ENCODE data around the gene ACER3. TPM values are rescaled to one million over a fixed set of nuclear protein-coding genes. Genes with fewer than 3 reads are reported as not detected.

ACER3 gene
- total and polyA plus RNA-seq, 4 donors = 1.9 to 5.9 (median 4.2) TPM

DNA sequence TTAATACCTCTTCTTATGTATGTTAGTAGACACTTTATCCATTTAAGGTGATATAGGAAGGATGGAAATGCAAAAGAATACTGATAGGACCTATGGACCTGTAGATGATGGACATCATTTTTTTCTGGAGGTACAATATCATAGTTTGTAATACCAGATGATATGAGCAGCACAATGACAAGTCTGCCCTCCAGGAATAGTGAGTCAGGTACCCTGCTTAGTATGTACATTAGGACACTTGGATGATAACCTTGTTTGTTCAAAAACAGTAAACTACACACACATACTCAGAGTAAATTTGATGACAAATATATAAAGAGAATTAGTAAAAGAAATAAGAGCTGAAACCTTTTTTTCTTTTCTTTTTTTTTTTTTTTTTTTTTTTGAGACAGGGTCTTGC, 114.8 kb downstream of the ACER3 start:
- no peak overlapping the region for H3K4me3 ChIP-seq (ENCODE audit: low read depth in 1 of 3, low read length in 3 of 3)
- H3K4me1 ChIP-seq (ENCODE audit: control insufficient read depth in 4 of 4, insufficient read depth in 4 of 4, low read length in 3 of 4) = no peaks in the 10 kb centered on the region
- DNase-seq (ENCODE audit: low spot score) = no peak
- H3K27ac ChIP-seq (ENCODE audit: low read depth in 1 of 2, low read length in 2 of 2) = no peak overlapping the region
- H3K9me3 ChIP-seq (ENCODE audit: control insufficient read depth in 4 of 4, low read length in 3 of 4) = no peaks in the 10 kb centered on the region
- no peak overlapping the region for H3K9ac ChIP-seq (ENCODE audit: low read depth in 1 of 2, low read length in 2 of 2)
- H3K36me3 ChIP-seq (ENCODE audit: control insufficient read depth in 4 of 4, insufficient read depth in 3 of 4, low read depth in 1 of 4, low read length in 3 of 4) = peaks cover 0 to 2% (median 0%) of the 10 kb centered on the region in 4 donors
- H3K27me3 ChIP-seq (ENCODE audit: control insufficient read depth in 4 of 4, insufficient read depth in 4 of 4, low read length in 3 of 4) = no peaks in the 10 kb centered on the region
- TF ChIP-seq FOXA1 (IDR thresholded peaks at IDR 0.05) (no peak), HNF4G (IDR thresholded peaks at IDR 0.05) (no peak), HNF4A (conservative IDR thresholded peaks at IDR 0.05) (no peak), NR2F2 (IDR thresholded peaks at IDR 0.05) (no peak), JUND (IDR thresholded peaks at IDR 0.05) (no peak), FOXA2 (IDR thresholded peaks at IDR 0.05) (no peak), RAD21 (IDR thresholded peaks at IDR 0.05) (no peak), EGR1 (IDR thresholded peaks at IDR 0.05; ENCODE audit: low read depth in 2 of 2) (no peak), GABPA (IDR thresholded peaks at IDR 0.05 in 1 of 2, conservative IDR thresholded peaks at IDR 0.05 in 1 of 2) (no peak)
- TF ChIP-seq, protein P1, sequence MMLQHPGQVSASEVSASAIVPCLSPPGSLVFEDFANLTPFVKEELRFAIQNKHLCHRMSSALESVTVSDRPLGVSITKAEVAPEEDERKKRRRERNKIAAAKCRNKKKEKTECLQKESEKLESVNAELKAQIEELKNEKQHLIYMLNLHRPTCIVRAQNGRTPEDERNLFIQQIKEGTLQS (IDR thresholded peaks at IDR 0.05) = no peak
- TF ChIP-seq, protein P2, sequence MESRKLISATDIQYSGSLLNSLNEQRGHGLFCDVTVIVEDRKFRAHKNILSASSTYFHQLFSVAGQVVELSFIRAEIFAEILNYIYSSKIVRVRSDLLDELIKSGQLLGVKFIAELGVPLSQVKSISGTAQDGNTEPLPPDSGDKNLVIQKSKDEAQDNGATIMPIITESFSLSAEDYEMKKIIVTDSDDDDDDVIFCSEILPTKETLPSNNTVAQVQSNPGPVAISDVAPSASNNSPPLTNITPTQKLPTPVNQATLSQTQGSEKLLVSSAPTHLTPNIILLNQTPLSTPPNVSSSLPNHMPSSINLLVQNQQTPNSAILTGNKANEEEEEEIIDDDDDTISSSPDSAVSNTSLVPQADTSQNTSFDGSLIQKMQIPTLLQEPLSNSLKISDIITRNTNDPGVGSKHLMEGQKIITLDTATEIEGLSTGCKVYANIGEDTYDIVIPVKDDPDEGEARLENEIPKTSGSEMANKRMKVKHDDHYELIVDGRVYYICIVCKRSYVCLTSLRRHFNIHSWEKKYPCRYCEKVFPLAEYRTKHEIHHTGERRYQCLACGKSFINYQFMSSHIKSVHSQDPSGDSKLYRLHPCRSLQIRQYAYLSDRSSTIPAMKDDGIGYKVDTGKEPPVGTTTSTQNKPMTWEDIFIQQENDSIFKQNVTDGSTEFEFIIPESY (IDR thresholded peaks at IDR 0.05) = no peak
- TF ChIP-seq, protein P3, sequence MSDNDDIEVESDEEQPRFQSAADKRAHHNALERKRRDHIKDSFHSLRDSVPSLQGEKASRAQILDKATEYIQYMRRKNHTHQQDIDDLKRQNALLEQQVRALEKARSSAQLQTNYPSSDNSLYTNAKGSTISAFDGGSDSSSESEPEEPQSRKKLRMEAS (IDR thresholded peaks at IDR 0.05) = no peak

DNA sequence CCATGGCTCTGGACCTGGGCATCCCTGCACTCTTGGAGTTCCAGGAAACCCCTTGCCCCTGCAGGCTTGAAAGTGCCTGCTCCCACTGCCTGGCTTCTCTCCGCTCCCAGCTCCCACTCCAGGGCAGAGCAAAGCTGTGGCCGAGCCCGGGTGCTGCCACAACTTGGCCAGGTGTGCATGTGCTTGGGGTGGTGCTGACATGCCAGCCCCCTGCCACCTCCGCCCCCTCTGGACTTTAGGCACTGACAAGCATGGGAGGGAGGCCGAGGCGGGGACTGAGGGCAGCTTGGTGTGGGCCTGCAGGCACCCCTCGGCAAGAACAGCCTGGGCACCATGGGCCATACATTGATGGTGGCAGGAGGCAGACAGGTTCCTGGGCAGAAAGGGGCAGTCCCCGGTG, 117.1 kb downstream of the ACER3 start:
- Histone ChIP-seq H3K36me3 (ENCODE audit: control insufficient read depth in 4 of 4, insufficient read depth in 3 of 4, low read depth in 1 of 4, low read length in 3 of 4) (no peaks in the 10 kb centered on the region), H3K27ac (ENCODE audit: low read depth in 1 of 2, low read length in 2 of 2) (no peak overlapping the region), H3K9ac (ENCODE audit: low read depth in 1 of 2, low read length in 2 of 2) (no peak overlapping the region), H3K4me1 (ENCODE audit: control insufficient read depth in 4 of 4, insufficient read depth in 4 of 4, low read length in 3 of 4) (no peaks in the 10 kb centered on the region), H3K9me3 (ENCODE audit: control insufficient read depth in 4 of 4, low read length in 3 of 4) (no peaks in the 10 kb centered on the region), H3K4me3 (ENCODE audit: low read depth in 1 of 3, low read length in 3 of 3) (no peak overlapping the region), H3K27me3 (ENCODE audit: control insufficient read depth in 4 of 4, insufficient read depth in 4 of 4, low read length in 3 of 4) (no peaks in the 10 kb centered on the region)
- 98% methylated on average over 8 of the region's 8 CpGs for WGBS
- DNase-seq (ENCODE audit: low spot score) = no peak
- TF ChIP-seq, protein P4, sequence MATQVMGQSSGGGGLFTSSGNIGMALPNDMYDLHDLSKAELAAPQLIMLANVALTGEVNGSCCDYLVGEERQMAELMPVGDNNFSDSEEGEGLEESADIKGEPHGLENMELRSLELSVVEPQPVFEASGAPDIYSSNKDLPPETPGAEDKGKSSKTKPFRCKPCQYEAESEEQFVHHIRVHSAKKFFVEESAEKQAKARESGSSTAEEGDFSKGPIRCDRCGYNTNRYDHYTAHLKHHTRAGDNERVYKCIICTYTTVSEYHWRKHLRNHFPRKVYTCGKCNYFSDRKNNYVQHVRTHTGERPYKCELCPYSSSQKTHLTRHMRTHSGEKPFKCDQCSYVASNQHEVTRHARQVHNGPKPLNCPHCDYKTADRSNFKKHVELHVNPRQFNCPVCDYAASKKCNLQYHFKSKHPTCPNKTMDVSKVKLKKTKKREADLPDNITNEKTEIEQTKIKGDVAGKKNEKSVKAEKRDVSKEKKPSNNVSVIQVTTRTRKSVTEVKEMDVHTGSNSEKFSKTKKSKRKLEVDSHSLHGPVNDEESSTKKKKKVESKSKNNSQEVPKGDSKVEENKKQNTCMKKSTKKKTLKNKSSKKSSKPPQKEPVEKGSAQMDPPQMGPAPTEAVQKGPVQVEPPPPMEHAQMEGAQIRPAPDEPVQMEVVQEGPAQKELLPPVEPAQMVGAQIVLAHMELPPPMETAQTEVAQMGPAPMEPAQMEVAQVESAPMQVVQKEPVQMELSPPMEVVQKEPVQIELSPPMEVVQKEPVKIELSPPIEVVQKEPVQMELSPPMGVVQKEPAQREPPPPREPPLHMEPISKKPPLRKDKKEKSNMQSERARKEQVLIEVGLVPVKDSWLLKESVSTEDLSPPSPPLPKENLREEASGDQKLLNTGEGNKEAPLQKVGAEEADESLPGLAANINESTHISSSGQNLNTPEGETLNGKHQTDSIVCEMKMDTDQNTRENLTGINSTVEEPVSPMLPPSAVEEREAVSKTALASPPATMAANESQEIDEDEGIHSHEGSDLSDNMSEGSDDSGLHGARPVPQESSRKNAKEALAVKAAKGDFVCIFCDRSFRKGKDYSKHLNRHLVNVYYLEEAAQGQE (IDR thresholded peaks at IDR 0.05) = no peak
- TF ChIP-seq, protein P2 (IDR thresholded peaks at IDR 0.05) = no peak
- TF ChIP-seq, protein P5, sequence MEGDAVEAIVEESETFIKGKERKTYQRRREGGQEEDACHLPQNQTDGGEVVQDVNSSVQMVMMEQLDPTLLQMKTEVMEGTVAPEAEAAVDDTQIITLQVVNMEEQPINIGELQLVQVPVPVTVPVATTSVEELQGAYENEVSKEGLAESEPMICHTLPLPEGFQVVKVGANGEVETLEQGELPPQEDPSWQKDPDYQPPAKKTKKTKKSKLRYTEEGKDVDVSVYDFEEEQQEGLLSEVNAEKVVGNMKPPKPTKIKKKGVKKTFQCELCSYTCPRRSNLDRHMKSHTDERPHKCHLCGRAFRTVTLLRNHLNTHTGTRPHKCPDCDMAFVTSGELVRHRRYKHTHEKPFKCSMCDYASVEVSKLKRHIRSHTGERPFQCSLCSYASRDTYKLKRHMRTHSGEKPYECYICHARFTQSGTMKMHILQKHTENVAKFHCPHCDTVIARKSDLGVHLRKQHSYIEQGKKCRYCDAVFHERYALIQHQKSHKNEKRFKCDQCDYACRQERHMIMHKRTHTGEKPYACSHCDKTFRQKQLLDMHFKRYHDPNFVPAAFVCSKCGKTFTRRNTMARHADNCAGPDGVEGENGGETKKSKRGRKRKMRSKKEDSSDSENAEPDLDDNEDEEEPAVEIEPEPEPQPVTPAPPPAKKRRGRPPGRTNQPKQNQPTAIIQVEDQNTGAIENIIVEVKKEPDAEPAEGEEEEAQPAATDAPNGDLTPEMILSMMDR (IDR thresholded peaks at IDR 0.05; ENCODE audit: low read depth, low read length, missing input control) = no peak
- TF ChIP-seq HNF4G (IDR thresholded peaks at IDR 0.05) = no peak
- TF ChIP-seq JUND (IDR thresholded peaks at IDR 0.05) = no peak
- TF ChIP-seq NR2F2 (IDR thresholded peaks at IDR 0.05) = no peak
- no peak for TF ChIP-seq GABPA (IDR thresholded peaks at IDR 0.05 in 1 of 2, conservative IDR thresholded peaks at IDR 0.05 in 1 of 2)
- no peak for TF ChIP-seq FOXA1 (IDR thresholded peaks at IDR 0.05)
- TF ChIP-seq EGR1 (IDR thresholded peaks at IDR 0.05; ENCODE audit: low read depth in 2 of 2) = no peak
- TF ChIP-seq YY1 (IDR thresholded peaks at IDR 0.05) = no peak
- no peak for TF ChIP-seq RAD21 (IDR thresholded peaks at IDR 0.05)
- no peak for TF ChIP-seq SP1 (IDR thresholded peaks at IDR 0.05)
- no peak for TF ChIP-seq HNF4A (conservative IDR thresholded peaks at IDR 0.05)
- TF ChIP-seq FOXA2 (IDR thresholded peaks at IDR 0.05) = no peak

All from liver (tissue), 9 donors.